Mucosa of gallbladder (tissue), 1 donor: ENCODE results near the gene WFDC1. TPM values are rescaled to one million over a fixed set of nuclear protein-coding genes. Genes with fewer than 3 reads are reported as not detected.

Experiments
- DNase-seq: peaks from one replicate; pipeline ENCODE4 v3.0.0-alpha.2; 2020; ENCODE audit warnings: low spot score
- total RNA-seq: library from RNA; stranded (reverse); gene quantifications from one replicate; pipeline ENCODE4 v1.2.1, GENCODE V29; 2021
- donor health status: DM: no; HTN: no; CAD: no.

The WFDC1 gene
- 92.6 TPM for total RNA-seq

- no peak for DNase-seq
Measured at GRCh38 chr16:84294531-84295142, at the start of gene WFDC1. WFDC1 (plus strand) TSS chr16:84294878; CDS start chr16:84294972, 94 bp downstream.

GRCh38 chr16:84245956-84246678 is 48.6 kb upstream of the WFDC1 start:
- no peak for DNase-seq

GRCh38 chr16:84246679-84247077 is 48.0 kb upstream of the WFDC1 start:
- DNase-seq = no peak

- no peak for DNase-seq
Measured at GRCh38 chr16:84247331-84247730, 47.3 kb upstream of the WFDC1 start.

- DNase-seq = no peak
Measured at GRCh38 chr16:84247844-84248243, 46.8 kb upstream of the WFDC1 start.

GRCh38 chr16:84252184-84252583 is 42.5 kb upstream of the WFDC1 start:
- no peak for DNase-seq

GRCh38 chr16:84253173-84253572 is 41.5 kb upstream of the WFDC1 start:
- DNase-seq = no peak

- no peak for DNase-seq
Measured at GRCh38 chr16:84254062-84254461, 40.6 kb upstream of the WFDC1 start.

- no peak for DNase-seq
Measured at GRCh38 chr16:84255050-84255810, 39.4 kb upstream of the WFDC1 start.

- no peak for DNase-seq
Measured at GRCh38 chr16:84258266-84258665, 36.4 kb upstream of the WFDC1 start.

GRCh38 chr16:84259691-84260090 is 35.0 kb upstream of the WFDC1 start:
- no peak for DNase-seq

GRCh38 chr16:84260766-84261554 is 33.7 kb upstream of the WFDC1 start:
- DNase-seq = no peak

GRCh38 chr16:84262031-84262430 is 32.6 kb upstream of the WFDC1 start:
- no peak for DNase-seq

- DNase-seq = no peak
Measured at GRCh38 chr16:84262939-84263338, 31.7 kb upstream of the WFDC1 start.

GRCh38 chr16:84266451-84266850 is 28.2 kb upstream of the WFDC1 start:
- peak; percentile 73 for DNase-seq

GRCh38 chr16:84267380-84267779 is 27.3 kb upstream of the WFDC1 start:
- no peak for DNase-seq

- no peak for DNase-seq
Measured at GRCh38 chr16:84268291-84269040, 26.2 kb upstream of the WFDC1 start.

GRCh38 chr16:84270071-84270470 is 24.6 kb upstream of the WFDC1 start:
- no peak for DNase-seq

GRCh38 chr16:84270531-84270930 is 24.1 kb upstream of the WFDC1 start:
- DNase-seq = no peak

GRCh38 chr16:84271037-84271436 is 23.6 kb upstream of the WFDC1 start:
- no peak for DNase-seq

- no peak for DNase-seq
Measured at GRCh38 chr16:84271866-84272265, 22.8 kb upstream of the WFDC1 start.
